HG03139 (cell line): ENCODE data around the gene ZNF570.

ENCODE experiments used
- ATAC-seq: cut with Tn5 transposase; IDR thresholded peaks from one replicate; pipeline ENCODE4 v1.9.1; 2021; ENCODE audit not compliant: unreplicated experiment

ZNF570 gene

GRCh38 chr19:37468961-37469777, at the start of gene ZNF570:
TSS of gene ZNF570 (plus strand) at chr19:37469356. CDS start at chr19:37470355, 999 bp downstream.
- no peak for ATAC-seq

GRCh38 chr19:37452500-37453245, 16.5 kb upstream of the ZNF570 start:
- no peak for ATAC-seq

- ATAC-seq: no peak
Measured at GRCh38 chr19:37466277-37466797, 2.8 kb upstream of the ZNF570 start.

- peak; percentile 54 for ATAC-seq
Measured at GRCh38 chr19:37466798-37467607, 2.2 kb upstream of the ZNF570 start, which contains the start of gene ZNF569. TSS of gene ZNF569 (minus strand) at chr19:37467444. CDS start at chr19:37444921, 22,523 bp downstream.

- ATAC-seq: no peak
Measured at GRCh38 chr19:37467608-37468090, 1.5 kb upstream of the ZNF570 start.

GRCh38 chr19:37470216-37470615, 1.1 kb downstream of the ZNF570 start:
- no peak for ATAC-seq

- no peak for ATAC-seq
Measured at GRCh38 chr19:37472165-37472564, 3.0 kb downstream of the ZNF570 start.

- no peak for ATAC-seq
Measured at GRCh38 chr19:37484406-37485168, 15.4 kb downstream of the ZNF570 start.

GRCh38 chr19:37492213-37492612, 23.1 kb downstream of the ZNF570 start:
- ATAC-seq: no peak

GRCh38 chr19:37505958-37506386, 36.8 kb downstream of the ZNF570 start:
- no peak for ATAC-seq

GRCh38 chr19:37506387-37507166, 37.4 kb downstream of the ZNF570 start, which contains the start of gene ZNF793:
TSS of gene ZNF793 (plus strand) at chr19:37506939. CDS start at chr19:37523440, 16,501 bp downstream.
- peak; percentile 65 for ATAC-seq

- no peak for ATAC-seq
Measured at GRCh38 chr19:37507167-37507464, 38.0 kb downstream of the ZNF570 start.

- ATAC-seq: no peak
Measured at GRCh38 chr19:37511186-37511585, 42.0 kb downstream of the ZNF570 start.

- ATAC-seq: no peak
Measured at GRCh38 chr19:37511821-37512220, 42.7 kb downstream of the ZNF570 start.

- no peak for ATAC-seq
Measured at GRCh38 chr19:37513397-37513796, 44.2 kb downstream of the ZNF570 start.

- no peak for ATAC-seq
Measured at GRCh38 chr19:37519890-37520289, 50.7 kb downstream of the ZNF570 start.

- no peak for ATAC-seq
Measured at GRCh38 chr19:37537391-37537947, 68.3 kb downstream of the ZNF570 start.
